HepG2 (cell line): Measurements from ENCODE around the gene ZNF287. TPM values are rescaled to one million over a fixed set of nuclear protein-coding genes. Genes with fewer than 3 reads are reported as not detected.

Source experiments
- AKNA ChIP-seq: sonication (generic); formaldehyde crosslinking; IDR thresholded peaks from 2 replicates; pipeline ENCODE4 v1.4.0; 2020; ENCODE audit warnings: missing genetic modification reagents, borderline replicate concordance
- CCAR2 ChIP-seq: fragments of 200-400 bp; formaldehyde crosslinking; optimal IDR thresholded peaks from 2 replicates; pipeline ENCODE3; 2018; ENCODE audit warnings: low read depth, mild to moderate bottlenecking, low read length, moderate library complexity
- DDIT3 ChIP-seq: sonication (generic); formaldehyde crosslinking; IDR thresholded peaks from 2 replicates; pipeline ENCODE4 v1.4.0; 2020; ENCODE audit warnings: mild to moderate bottlenecking, missing genetic modification reagents
- KLF11 ChIP-seq: IDR thresholded peaks from 2 replicates; pipeline ENCODE4 v1.6.1; 2016; ENCODE audit warnings: missing compliant biosample characterization
- KLF12 ChIP-seq: sonication (generic); formaldehyde crosslinking; IDR thresholded peaks from 2 replicates; pipeline ENCODE4 v1.4.0; 2020; ENCODE audit warnings: missing genetic modification reagents, borderline replicate concordance
- KLF16 ChIP-seq, 2 experiments: sonication (generic) in 1 of 2; formaldehyde crosslinking in 1 of 2; IDR thresholded peaks; 2 replicates each; pipeline versions ENCODE4 v1.6.1 to v1.8.0; 2016 to 2023; ENCODE audit warnings: missing genetic modification reagents in 2 of 2, missing compliant biosample characterization in 1 of 2
- PRDM4 ChIP-seq: sonication (generic); formaldehyde crosslinking; IDR thresholded peaks from 2 replicates; pipeline ENCODE4 v1.9.0; 2021; ENCODE audit warnings: missing genetic modification reagents, borderline replicate concordance
- PREB ChIP-seq: sonication (generic); formaldehyde crosslinking; IDR thresholded peaks from 2 replicates; pipeline ENCODE4 v1.4.0; 2020; ENCODE audit warnings: missing genetic modification reagents
- RBM22 ChIP-seq: fragments of 200-400 bp; formaldehyde crosslinking; optimal IDR thresholded peaks from 2 replicates; pipeline ENCODE3; 2017; ENCODE audit warnings: mild to moderate bottlenecking, low read length, moderate library complexity
- SRY ChIP-seq: sonication (generic); formaldehyde crosslinking; IDR thresholded peaks from 2 replicates; pipeline ENCODE4 v1.8.0; 2022; ENCODE audit warnings: mild to moderate bottlenecking, missing genetic modification reagents
- SUZ12 ChIP-seq: fragments of 150-350 bp; IDR thresholded peaks from 2 replicates; pipeline ENCODE4 v1.6.1; 2014; ENCODE audit warnings: low read depth, low read length
- TOPORS ChIP-seq: sonication (generic); formaldehyde crosslinking; IDR thresholded peaks from 2 replicates; pipeline ENCODE4 v1.8.0; 2023; ENCODE audit warnings: mild to moderate bottlenecking, missing genetic modification reagents
- ZBTB44 ChIP-seq: sonication (generic); formaldehyde crosslinking; IDR thresholded peaks from 2 replicates; pipeline ENCODE4 v1.4.0; 2020; ENCODE audit warnings: missing genetic modification reagents
- ZC3H13 ChIP-seq: sonication (generic); formaldehyde crosslinking; IDR thresholded peaks from 2 replicates; pipeline ENCODE4 v1.8.1; 2023; ENCODE audit warnings: mild to moderate bottlenecking, missing genetic modification reagents, moderate library complexity
- ZMYM4 ChIP-seq: sonication (generic); formaldehyde crosslinking; IDR thresholded peaks from 2 replicates; pipeline ENCODE4 v1.8.1; 2023; ENCODE audit warnings: mild to moderate bottlenecking, missing genetic modification reagents
- ZNF10 ChIP-seq: sonication (generic); formaldehyde crosslinking; IDR thresholded peaks from 2 replicates; pipeline ENCODE4 v1.4.0; 2020; ENCODE audit warnings: mild to moderate bottlenecking, low read depth, missing genetic modification reagents, borderline replicate concordance
- ZNF3 ChIP-seq: IDR thresholded peaks from 2 replicates; pipeline ENCODE4 v1.7.0; 2017; ENCODE audit warnings: inconsistent platforms
- ZNF619 ChIP-seq: sonication (generic); formaldehyde crosslinking; IDR thresholded peaks from 2 replicates; pipeline ENCODE4 v1.4.0; 2020; ENCODE audit warnings: mild to moderate bottlenecking, missing genetic modification reagents
- ZNF644 ChIP-seq: IDR thresholded peaks from 2 replicates; pipeline ENCODE4 v1.6.1; 2016; ENCODE audit warnings: low read depth
- polyA plus RNA-seq, 8 experiments: library from polyadenylated mRNA; depleted of rRNA in 3 of 8; stranded (reverse) in 7 of 8; unstranded in 1 of 8; fragments of >200 nt; fragmentation: Illumina TruSeq in 4 of 8; extraction: Trizol in 4 of 8; gene quantifications; 2 replicates each; pipeline versions ENCODE4 v1.2.1 to v1.2.3, GENCODE V29; 2011 to 2016; ENCODE audit warnings: low read depth in 4 of 8, missing spikeins in 1 of 8, mixed read lengths in 1 of 8; ENCODE audit not compliant: insufficient read depth in 1 of 8
- total RNA-seq, 5 experiments: library from RNA; depleted of rRNA; stranded (reverse); fragments of >200 nt; fragmentation: Illumina TruSeq; extraction: Trizol; gene quantifications; 2 replicates each; pipeline ENCODE4 v1.2.3, GENCODE V29; 2016; ENCODE audit warnings: low read depth in 1 of 5

Gene ZNF287
- total and polyA plus RNA-seq, 2 of the 13 experiments (the other 11 are each of a cell fraction or from before 2014, with no cell fraction given), result 0.21 TPM; not detected in 1

GRCh38 chr17:16589097-16589969 lies 20.3 kb upstream of the ZNF287 start (continued):
- TF ChIP-seq SUZ12, result no peak
- TF ChIP-seq KLF11 (CRISPR knock-in tag), result no peak
- TF ChIP-seq ZBTB44, result no peak
- no peak for TF ChIP-seq CCAR2
- no peak for TF ChIP-seq DDIT3
- TF ChIP-seq ZNF10 (CRISPR knock-in tag), result no peak
- TF ChIP-seq KLF12 (CRISPR knock-in tag), result no peak
- TF ChIP-seq ZNF619 (CRISPR knock-in tag), result no peak
- TF ChIP-seq PREB (CRISPR knock-in tag), result no peak
- TF ChIP-seq ZNF3 (CRISPR knock-in tag), result no peak
- TF ChIP-seq PRDM4 (CRISPR knock-in tag), result no peak
- no peak for TF ChIP-seq AKNA (CRISPR knock-in tag)
- no peak for TF ChIP-seq RBM22
- TF ChIP-seq ZMYM4 (CRISPR knock-in tag), result peak; percentile 88
- TF ChIP-seq KLF16 (CRISPR knock-in tag; IDR thresholded peaks at IDR 0.05), result peak in 1 of 2 experiments; percentile 23; a peak in 1 of 4 replicates
- TF ChIP-seq ZC3H13 (CRISPR knock-in tag), result peak; percentile 45; the same call in 1 of the 2 replicates
- no peak for TF ChIP-seq TOPORS (CRISPR knock-in tag)
- peak; percentile 57; the same call in 1 of the 2 replicates for TF ChIP-seq SRY (CRISPR knock-in tag)
- no peak for TF ChIP-seq ZNF644 (CRISPR knock-in tag)
